GM18873 (cell line): ENCODE data around the gene ACAP3.
"Not testable (repeated sequence)": the region's sequence is repeated elsewhere in the genome, so short reads cannot be mapped to it uniquely, and the experiment has no call there.

Experiments used
- ATAC-seq: cut with Tn5 transposase; IDR thresholded peaks from one replicate; pipeline ENCODE4 v1.9.1; 2021; ENCODE audit warnings: mild to moderate bottlenecking, moderate library complexity, moderate number of reproducible peaks; ENCODE audit not compliant: unreplicated experiment, low FRiP score

Gene ACAP3

GRCh38 chr1:1248009-1248913 is 59.5 kb downstream of the ACAP3 start:
- ATAC-seq: not testable (repeated sequence)

DNA sequence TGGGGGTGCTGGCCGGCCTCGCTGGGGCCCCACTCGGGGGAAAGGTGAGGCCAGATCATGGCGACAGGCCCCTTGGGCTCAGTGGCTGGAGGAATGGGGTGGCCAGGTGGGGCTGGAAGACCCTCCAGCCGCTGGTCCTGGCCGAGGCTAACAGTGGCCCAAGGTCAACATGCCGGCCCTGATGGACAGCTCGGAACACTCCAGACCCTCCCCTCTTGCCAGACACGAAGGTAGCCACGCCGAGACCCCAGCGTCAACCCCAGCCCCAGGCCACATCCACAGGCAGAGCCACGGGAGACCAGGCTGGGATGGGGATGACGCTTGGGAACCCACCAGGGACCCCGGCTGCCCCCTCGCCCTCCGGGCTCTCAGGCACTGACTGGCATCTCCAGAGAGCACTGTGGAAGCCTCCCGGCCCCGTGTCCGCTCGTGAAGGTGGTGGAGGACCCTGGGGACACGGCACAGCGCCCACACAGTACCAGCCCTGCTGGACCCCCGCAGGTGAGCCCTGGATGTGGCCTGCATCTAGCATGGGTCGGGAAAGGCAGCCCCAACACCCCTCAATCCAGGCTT is 60.3 kb downstream of the ACAP3 start:
- no peak for ATAC-seq

DNA sequence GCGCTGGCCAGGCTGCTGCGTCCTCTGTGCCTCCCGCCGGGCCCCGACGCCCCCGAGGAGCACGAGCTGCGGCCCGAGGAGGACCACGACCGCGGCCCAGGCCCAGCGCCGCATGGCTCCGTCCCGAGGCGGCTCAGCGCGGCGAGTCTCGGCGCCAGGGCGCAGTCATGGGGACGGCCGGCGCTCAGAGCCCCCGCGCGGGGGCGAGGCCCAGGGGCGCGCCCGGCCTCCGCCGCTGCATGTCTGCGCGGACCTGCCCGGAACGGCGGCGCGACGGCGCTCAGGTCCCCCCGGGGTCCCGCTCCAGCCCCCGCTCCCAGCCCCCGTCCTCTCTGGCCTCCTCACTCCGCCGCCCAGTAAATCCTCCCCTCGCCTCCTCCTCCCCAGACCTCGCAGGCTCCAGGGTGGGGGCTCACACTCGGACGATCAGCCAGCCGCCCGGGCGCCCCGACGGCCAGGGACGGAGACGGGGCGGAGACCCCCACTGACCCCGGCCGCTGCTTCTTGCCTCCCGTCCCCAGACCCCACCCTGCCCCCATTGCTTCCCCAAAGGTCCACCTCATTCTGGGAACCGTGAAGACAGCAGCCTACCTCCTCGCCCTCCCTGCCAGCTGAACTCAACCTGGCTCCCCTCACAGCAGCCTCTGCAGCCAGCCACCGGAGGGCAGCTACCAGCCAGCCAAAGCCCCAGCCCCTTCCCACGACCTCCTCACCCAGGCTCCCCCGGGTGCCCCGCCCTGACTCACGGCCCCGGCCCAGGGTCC is 61.0 kb downstream of the ACAP3 start, which contains the start of gene C1QTNF12:
TSS of gene C1QTNF12 (minus strand) at position 146 of the 764 bp plus-strand sequence. CDS start at position 114, 32 bp downstream.
- no peak for ATAC-seq

GRCh38 chr1:1245817-1246576 is 61.7 kb downstream of the ACAP3 start:
- ATAC-seq: no peak

GRCh38 chr1:1245178-1245816 is 62.4 kb downstream of the ACAP3 start:
- no peak for ATAC-seq

DNA sequence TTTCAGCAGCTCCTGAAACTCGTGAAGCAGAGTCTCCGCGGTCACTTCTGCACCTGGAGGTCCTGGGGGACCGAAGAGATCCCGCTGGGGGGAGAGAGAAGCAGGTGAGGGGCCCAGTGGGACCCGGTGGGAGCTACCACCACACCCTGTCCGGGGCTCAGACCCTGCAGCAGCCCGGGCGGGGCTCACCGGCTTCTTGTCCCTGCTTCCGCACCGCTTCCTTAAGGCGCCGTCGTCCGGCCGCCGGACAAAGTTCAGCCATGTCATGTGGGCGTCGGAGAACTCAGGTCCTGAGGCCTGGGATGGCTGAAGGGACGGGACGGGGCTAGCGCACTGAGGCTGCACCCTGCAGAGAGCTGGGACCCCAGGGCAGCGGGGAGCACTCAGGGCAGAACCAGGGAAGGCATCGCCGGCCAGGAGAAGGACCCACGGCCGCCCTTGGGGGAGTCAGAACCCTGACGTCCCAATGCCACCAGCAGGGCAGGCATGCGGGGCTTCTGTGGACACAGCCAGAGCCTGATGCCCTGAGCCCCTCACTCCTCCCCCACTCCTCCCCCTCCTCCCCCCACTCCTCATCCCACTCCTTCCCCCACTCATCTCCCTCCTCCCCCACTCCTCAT is 63.4 kb downstream of the ACAP3 start:
- ATAC-seq: no peak

GRCh38 chr1:1243807-1244191 is 63.9 kb downstream of the ACAP3 start:
- ATAC-seq: no peak

- no peak for ATAC-seq
Measured at GRCh38 chr1:1243266-1243660, 64.5 kb downstream of the ACAP3 start.

DNA sequence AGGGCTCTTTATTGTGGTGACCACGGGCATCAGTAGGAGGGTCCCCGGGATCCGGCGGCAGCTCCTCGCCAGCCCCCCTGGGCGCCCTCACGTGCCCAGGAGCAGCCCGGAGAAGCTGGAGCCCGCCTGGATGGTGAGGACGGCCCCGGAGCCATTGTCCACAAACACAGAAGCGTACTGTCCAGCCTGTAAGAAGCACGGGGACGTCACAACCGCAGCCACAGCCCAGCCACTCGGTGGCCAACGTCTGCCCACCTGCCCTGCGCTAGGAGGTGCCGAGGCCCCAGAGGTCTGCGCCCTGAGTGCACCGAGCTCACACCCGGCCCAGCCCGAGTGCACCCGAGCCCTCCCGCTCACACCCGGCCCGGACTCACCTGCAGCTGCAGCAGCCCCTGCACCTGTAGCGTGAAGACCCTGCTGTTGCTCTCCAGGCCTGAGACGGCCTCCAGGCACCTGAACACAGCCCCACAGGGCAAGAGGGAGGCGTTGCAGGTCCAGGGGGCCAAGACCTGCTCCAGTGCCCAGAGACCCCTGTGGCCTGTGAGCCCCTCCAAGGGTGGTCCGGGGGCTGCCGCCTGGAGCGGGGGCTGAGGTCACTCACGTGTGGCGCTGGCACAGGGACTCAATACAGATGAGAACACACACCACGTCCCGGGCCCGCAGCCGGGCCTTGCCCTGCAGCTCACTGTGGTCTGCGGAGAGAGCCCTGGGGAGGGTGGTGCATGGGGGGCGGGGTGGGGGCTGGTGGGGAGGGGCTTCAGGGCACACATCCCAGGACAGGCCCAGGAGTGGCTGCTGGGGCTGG is 65.1 kb downstream of the ACAP3 start:
- ATAC-seq: no peak
